Fibroblast of lung (primary cell): Measurements from ENCODE around the gene PALB2. TPM values are rescaled to one million over a fixed set of nuclear protein-coding genes. Genes with fewer than 3 reads are reported as not detected.

Experiments
- DNase-seq, 2 donors: peaks; one replicate each; pipeline versions ENCODE4 v3.0.0 to v3.0.0-alpha.2; 2010; ENCODE audit warnings: low read depth in 2 of 2
- H2AFZ ChIP-seq: 2 replicates; pipeline ENCODE4 v1.5.1; 2012; ENCODE audit warnings: low read length, control low read depth, inconsistent platforms
- H3K27ac ChIP-seq: 2 replicates; pipeline ENCODE4 v1.5.1; 2011; ENCODE audit warnings: low read length, control low read depth; ENCODE audit not compliant: insufficient read depth
- H3K27me3 ChIP-seq: 2 replicates; pipeline ENCODE4 v1.5.1; 2011; ENCODE audit warnings: mild to moderate bottlenecking, low read length; ENCODE audit not compliant: control insufficient read depth, insufficient read depth
- H3K36me3 ChIP-seq: 2 replicates; pipeline ENCODE4 v1.5.1; 2011; ENCODE audit warnings: low read length; ENCODE audit not compliant: control insufficient read depth, insufficient read depth
- H3K4me1 ChIP-seq: 2 replicates; pipeline ENCODE4 v1.5.1; 2011; ENCODE audit warnings: low read length; ENCODE audit not compliant: control insufficient read depth, insufficient read depth; ENCODE audit errors: extremely low read depth
- H3K4me2 ChIP-seq: 2 replicates; pipeline ENCODE4 v1.5.1; 2011; ENCODE audit warnings: low read length, control low read depth; ENCODE audit not compliant: insufficient read depth; ENCODE audit errors: extremely low read depth
- H3K4me3 ChIP-seq, 4 experiments: fragments of 200-600 bp in 1 of 4; sonication (generic) in 1 of 4; replicated peaks in 1 of 4; 2 replicates each; pipeline ENCODE4 v1.5.1; 2011 to 2016; ENCODE audit warnings: low read length in 4 of 4, low read depth in 3 of 4, mild to moderate bottlenecking in 3 of 4, control low read depth in 2 of 4, inconsistent platforms in 1 of 4, mixed read lengths in 1 of 4; ENCODE audit not compliant: insufficient read depth in 1 of 4; ENCODE audit errors: control extremely low read depth in 1 of 4
- H3K79me2 ChIP-seq: 2 replicates; pipeline ENCODE4 v1.5.1; 2012; ENCODE audit warnings: mild to moderate bottlenecking, low read length, inconsistent platforms; ENCODE audit not compliant: control insufficient read depth, insufficient read depth
- H3K9ac ChIP-seq: 2 replicates; pipeline ENCODE4 v1.5.1; 2011; ENCODE audit warnings: mild to moderate bottlenecking, low read length, control low read depth; ENCODE audit not compliant: insufficient read depth
- H3K9me3 ChIP-seq: 2 replicates; pipeline ENCODE4 v1.5.1; 2012; ENCODE audit warnings: low read depth, low read length; ENCODE audit not compliant: control insufficient read depth, insufficient read depth
- H4K20me1 ChIP-seq: 2 replicates; pipeline ENCODE4 v1.5.1; 2011; ENCODE audit warnings: low read length; ENCODE audit not compliant: control insufficient read depth, insufficient read depth; ENCODE audit errors: extremely low read depth
- EZH2 ChIP-seq: IDR thresholded peaks from 2 replicates; pipeline ENCODE4 v1.5.1; 2012; ENCODE audit warnings: low read length, control low read depth, mild to moderate bottlenecking; ENCODE audit errors: missing control alignments
- polyA plus RNA-seq, 2 donors: library from polyadenylated mRNA; depleted of rRNA in 1 of 2; stranded (reverse) in 1 of 2; unstranded in 1 of 2; fragments of >200 nt; gene quantifications; 2 replicates each; pipeline ENCODE4 v1.2.1, GENCODE V29; 2011 to 2012; ENCODE audit warnings: missing spikeins in 1 of 2
- total RNA-seq: library from RNA; depleted of rRNA; stranded (reverse); fragments of >200 nt; gene quantifications from 2 replicates; pipeline ENCODE4 v1.2.1, GENCODE V29; 2014
- TF ChIP-seq, protein P1 (sequence below), 2 donors: IDR thresholded peaks in 1 of 2; conservative IDR thresholded peaks in 1 of 2; 1 replicate in 1 of 2; 2 replicates in 1 of 2; pipeline ENCODE4 v1.5.1; 2011 to 2012; ENCODE audit warnings: low read length in 2 of 2, control low read depth in 1 of 2, inconsistent platforms in 1 of 2, low read depth in 1 of 2, mild to moderate bottlenecking in 1 of 2

PALB2 gene
- total and polyA plus RNA-seq, 2 donors (not counting 1 experiment from before 2014, with no cell fraction given), result 7.7 to 8.1 TPM

DNA sequence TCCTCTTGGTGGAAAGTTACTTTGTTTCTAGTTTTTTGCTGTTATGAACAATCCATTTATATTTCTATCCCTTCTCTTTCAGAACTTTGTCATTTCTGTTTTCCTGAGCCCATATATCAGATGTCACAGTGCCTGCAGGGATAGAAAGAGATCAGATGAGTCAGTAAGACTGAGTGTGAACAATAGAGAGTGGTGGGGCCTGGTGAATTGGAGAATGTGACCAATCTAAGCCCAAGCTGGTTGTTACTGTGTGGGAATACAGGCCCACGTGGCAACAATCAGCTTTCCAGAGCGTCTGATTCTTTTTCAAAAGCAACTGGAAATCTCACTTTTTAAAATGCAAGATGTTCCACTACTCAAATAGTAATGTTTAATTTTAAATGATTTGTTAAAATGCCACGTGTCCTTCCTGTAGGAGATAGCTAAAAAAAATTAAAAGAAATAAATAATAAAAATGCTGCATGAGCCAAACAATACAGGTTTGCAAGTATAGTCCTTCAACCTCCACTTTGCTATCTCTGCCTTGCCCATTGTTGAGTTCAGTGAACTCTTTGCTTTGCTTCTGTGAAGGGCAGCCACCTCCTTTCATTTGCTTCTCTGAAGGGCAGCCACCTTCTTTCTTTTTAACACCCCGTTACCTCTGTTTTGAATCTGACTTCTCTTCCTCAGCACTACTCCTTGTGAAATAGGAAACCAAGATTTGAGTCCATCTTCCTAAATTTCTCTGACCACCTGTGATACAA is 9.7 kb upstream of the PALB2 start:
- peak in 1 of 2 donors; percentile 56 for DNase-seq
- TF ChIP-seq EZH2, result no peak
- TF ChIP-seq, protein P1, sequence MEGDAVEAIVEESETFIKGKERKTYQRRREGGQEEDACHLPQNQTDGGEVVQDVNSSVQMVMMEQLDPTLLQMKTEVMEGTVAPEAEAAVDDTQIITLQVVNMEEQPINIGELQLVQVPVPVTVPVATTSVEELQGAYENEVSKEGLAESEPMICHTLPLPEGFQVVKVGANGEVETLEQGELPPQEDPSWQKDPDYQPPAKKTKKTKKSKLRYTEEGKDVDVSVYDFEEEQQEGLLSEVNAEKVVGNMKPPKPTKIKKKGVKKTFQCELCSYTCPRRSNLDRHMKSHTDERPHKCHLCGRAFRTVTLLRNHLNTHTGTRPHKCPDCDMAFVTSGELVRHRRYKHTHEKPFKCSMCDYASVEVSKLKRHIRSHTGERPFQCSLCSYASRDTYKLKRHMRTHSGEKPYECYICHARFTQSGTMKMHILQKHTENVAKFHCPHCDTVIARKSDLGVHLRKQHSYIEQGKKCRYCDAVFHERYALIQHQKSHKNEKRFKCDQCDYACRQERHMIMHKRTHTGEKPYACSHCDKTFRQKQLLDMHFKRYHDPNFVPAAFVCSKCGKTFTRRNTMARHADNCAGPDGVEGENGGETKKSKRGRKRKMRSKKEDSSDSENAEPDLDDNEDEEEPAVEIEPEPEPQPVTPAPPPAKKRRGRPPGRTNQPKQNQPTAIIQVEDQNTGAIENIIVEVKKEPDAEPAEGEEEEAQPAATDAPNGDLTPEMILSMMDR (conservative IDR thresholded peaks at IDR 0.05 in 1 of 2, IDR thresholded peaks at IDR 0.05 in 1 of 2; ENCODE audit: low read depth in 1 of 2, low read length in 2 of 2), result no peak

DNA sequence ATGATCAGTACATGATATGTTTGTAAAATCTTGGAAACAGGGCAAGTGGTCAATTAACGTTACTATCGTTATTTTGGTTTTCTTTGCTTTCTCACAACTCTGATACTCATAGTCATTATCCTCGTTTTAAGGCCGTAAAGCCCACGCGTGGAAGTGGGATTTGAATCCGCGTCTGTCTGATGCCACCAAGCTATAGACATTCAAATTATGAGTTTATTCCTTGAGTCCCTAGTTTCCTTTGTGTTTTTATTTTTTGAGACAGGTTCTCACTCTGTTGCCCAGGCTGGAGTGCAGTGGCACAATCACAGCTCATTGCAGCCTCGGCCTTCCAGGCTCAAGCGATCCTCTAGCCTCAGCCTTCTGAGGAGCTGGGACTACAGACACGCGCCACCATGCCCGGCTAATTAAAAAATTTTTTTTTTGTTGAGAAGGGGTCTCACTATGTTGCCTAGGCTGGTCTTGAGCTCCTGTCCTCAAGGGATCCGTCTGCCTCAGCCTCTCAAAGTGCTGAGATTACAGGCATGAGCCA is 1.2 kb upstream of the PALB2 start:
- H3K79me2 ChIP-seq, result peaks cover 46% of the 10 kb centered on the region
- H3K27me3 ChIP-seq, result no peaks in the 10 kb centered on the region
- peak overlapping the region; percentile 90 for H3K4me2 ChIP-seq
- TF ChIP-seq EZH2, result no peak
- TF ChIP-seq, protein P1 (conservative IDR thresholded peaks at IDR 0.05 in 1 of 2, IDR thresholded peaks at IDR 0.05 in 1 of 2; ENCODE audit: low read depth in 1 of 2, low read length in 2 of 2), result no peak
- H3K9me3 ChIP-seq, result no peaks in the 10 kb centered on the region
- peaks cover 7% of the 10 kb centered on the region for H3K36me3 ChIP-seq
- DNase-seq, result no peak
- no peak overlapping the region for H2AFZ ChIP-seq
- H3K27ac ChIP-seq, result peak overlapping the region; percentile 80
- H3K4me1 ChIP-seq, result peaks cover 2% of the 10 kb centered on the region
- no peak overlapping the region for H3K9ac ChIP-seq
- no peaks in the 10 kb centered on the region for H4K20me1 ChIP-seq
- H3K4me3 ChIP-seq, result peak overlapping the region; percentile 65 to 100 (median 93)

More for the DNA sequence above, 9.7 kb upstream of the PALB2 start:
- Histone ChIP-seq H3K27me3 (no peaks in the 10 kb centered on the region), H3K27ac (no peak overlapping the region), H3K4me3 (no peak overlapping the region), H3K36me3 (peaks cover 7% of the 10 kb centered on the region), H3K9me3 (no peaks in the 10 kb centered on the region), H2AFZ (no peak overlapping the region), H3K9ac (no peak overlapping the region), H3K4me1 (no peaks in the 10 kb centered on the region), H3K4me2 (no peak overlapping the region), H4K20me1 (no peaks in the 10 kb centered on the region), H3K79me2 (peaks cover 40% of the 10 kb centered on the region)

DNA sequence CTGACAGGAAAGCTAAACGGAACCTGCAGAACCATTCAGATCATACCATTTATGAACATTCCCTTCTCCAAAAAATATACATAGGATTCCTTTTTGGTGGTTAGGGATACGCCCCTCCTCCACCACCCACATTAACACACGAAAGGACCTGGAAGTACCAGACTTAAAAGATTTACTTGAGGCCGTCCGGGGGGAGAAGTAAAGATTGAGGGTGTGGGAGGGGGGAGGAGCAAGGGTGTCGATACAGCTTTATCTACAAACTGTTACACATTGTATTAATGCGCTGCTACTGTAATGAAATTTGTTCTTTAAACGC is 537 bp downstream of the PALB2 start:
- Histone ChIP-seq H3K9ac (peak overlapping the region; percentile 89), H3K4me2 (peak overlapping the region; percentile 97), H2AFZ (peak overlapping the region; percentile 59), H3K4me3 (peak overlapping the region; percentile 65 to 100 (median 93)), H3K36me3 (peaks cover 7% of the 10 kb centered on the region), H3K27ac (peak overlapping the region; percentile 80), H3K79me2 (peaks cover 34% of the 10 kb centered on the region), H3K4me1 (peaks cover 2% of the 10 kb centered on the region), H4K20me1 (no peaks in the 10 kb centered on the region), H3K27me3 (no peaks in the 10 kb centered on the region), H3K9me3 (no peaks in the 10 kb centered on the region)
- peak; percentile 6 to 11 for DNase-seq
- no peak for TF ChIP-seq EZH2
- TF ChIP-seq, protein P1 (conservative IDR thresholded peaks at IDR 0.05 in 1 of 2, IDR thresholded peaks at IDR 0.05 in 1 of 2; ENCODE audit: low read depth in 1 of 2, low read length in 2 of 2), result no peak
